ENCODE measurements around the gene VARS2. TPM values are rescaled to one million over a fixed set of nuclear protein-coding genes. Genes with fewer than 3 reads are reported as not detected.
"Not testable (repeated sequence)": the region's sequence is repeated elsewhere in the genome, so short reads cannot be mapped to it uniquely, and the experiment has no call there.

VARS2 gene
- total and polyA plus RNA-seq, 7 experiments from 2014 or later: 17.1 to 47.3 (median 22.7) TPM

GRCh38 chr6:30910473-30910872, 3.6 kb upstream of the VARS2 start:
- Mint-ChIP-seq H3K4me3 (peak overlapping the region in 3 of 10 donors; percentile 19 to 61 (median 57)), H3K4me1 (peaks cover 26 to 54% (median 39%) of the 10 kb centered on the region in 7 donors), H3K36me3 (peaks cover 0 to 20% (median 10%) of the 10 kb centered on the region in 5 donors)
- H3K27ac ChIP-seq (ENCODE audit: low read depth, low read length); H3K9me3 Mint-ChIP-seq; intact Hi-C loops (cut with micrococcal nuclease); H3K9me3 ChIP-seq (ENCODE audit: control insufficient read depth in 2 of 3, low read length in 3 of 3); ATAC-seq; DNase-seq; H3K27me3 Mint-ChIP-seq; H3K4me3 ChIP-seq (ENCODE audit: low read length); H3K27me3 ChIP-seq (ENCODE audit: control insufficient read depth in 2 of 2, insufficient read depth in 2 of 2, low read length in 2 of 2); H3K27ac Mint-ChIP-seq: not testable (repeated sequence)
- ChIA-PET CTCF (interaction anchor here (0.6 to 1.6 kb wide), 2 partner anchors 25 to 101 kb away, joined by 3 to 5 read pairs; no protein-coding TSS in a partner anchor), POLR2A (interaction anchor here (0.7 kb wide), 1 partner anchor 26 kb away, joined by 3 read pairs; the partner anchor contains the start of gene DDR1)
- H3K4me1 ChIP-seq (ENCODE audit: control insufficient read depth in 2 of 2, insufficient read depth in 2 of 2, low read length in 2 of 2): peaks cover 20 to 25% of the 10 kb centered on the region in 2 donors
- H3K36me3 ChIP-seq (ENCODE audit: control insufficient read depth in 2 of 3, insufficient read depth in 3 of 3, low read length in 3 of 3): peaks cover 0 to 15% (median 0%) of the 10 kb centered on the region in 3 experiments

- no peak for DNase-seq
- Histone ChIP-seq H3K9me3 (ENCODE audit: control insufficient read depth in 2 of 3, low read length in 3 of 3) (no peaks in the 10 kb centered on the region), H3K36me3 (ENCODE audit: control insufficient read depth in 2 of 3, insufficient read depth in 3 of 3, low read length in 3 of 3) (peaks cover 0 to 30% (median 0%) of the 10 kb centered on the region in 3 experiments), H3K27ac (ENCODE audit: low read depth, low read length) (peak overlapping the region; percentile 78), H3K27me3 (ENCODE audit: control insufficient read depth in 2 of 2, insufficient read depth in 2 of 2, low read length in 2 of 2) (no peaks in the 10 kb centered on the region), H3K4me3 (ENCODE audit: low read length) (peak overlapping the region; percentile 64), H3K4me1 (ENCODE audit: control insufficient read depth in 2 of 2, insufficient read depth in 2 of 2, low read length in 2 of 2) (peaks cover 20 to 25% of the 10 kb centered on the region in 2 donors)
- H3K4me3 Mint-ChIP-seq: peak overlapping the region; percentile 87 to 96 (median 92)
- H3K9me3 Mint-ChIP-seq: no peaks in the 10 kb centered on the region
- H3K36me3 Mint-ChIP-seq: peaks cover 0 to 31% (median 13%) of the 10 kb centered on the region in 5 donors
- ChIA-PET CTCF (interaction anchor here (0.5 to 4.1 kb wide), 9 partner anchors 9 to 835 kb away, joined by 3 to 28 read pairs (median 4); no protein-coding TSS in a partner anchor), POLR2A (interaction anchor here (1.2 to 2.0 kb wide), 6 partner anchors 23 to 181 kb away, joined by 3 to 9 read pairs (median 5); no protein-coding TSS in a partner anchor)
- ATAC-seq: no peak
- intact Hi-C loops (cut with micrococcal nuclease): no loop called here
- H3K27ac Mint-ChIP-seq: peak overlapping the region in 8 of 9 donors; percentile 39 to 88 (median 76)
- H3K27me3 Mint-ChIP-seq: no peaks in the 10 kb centered on the region
- H3K4me1 Mint-ChIP-seq: peaks cover 34 to 64% (median 52%) of the 10 kb centered on the region in 7 donors
Observed at GRCh38 chr6:30912746-30913520, 1.1 kb upstream of the VARS2 start.

GRCh38 chr6:30913721-30914075, 340 bp upstream of the VARS2 start:
- Histone ChIP-seq H3K27ac (ENCODE audit: low read depth, low read length) (peak overlapping the region; percentile 78), H3K36me3 (ENCODE audit: control insufficient read depth in 2 of 3, insufficient read depth in 3 of 3, low read length in 3 of 3) (peaks cover 0 to 36% (median 0%) of the 10 kb centered on the region in 3 experiments), H3K4me3 (ENCODE audit: low read length) (peak overlapping the region; percentile 64), H3K4me1 (ENCODE audit: control insufficient read depth in 2 of 2, insufficient read depth in 2 of 2, low read length in 2 of 2) (peaks cover 18 to 21% of the 10 kb centered on the region in 2 donors), H3K9me3 (ENCODE audit: control insufficient read depth in 2 of 3, low read length in 3 of 3) (no peaks in the 10 kb centered on the region), H3K27me3 (ENCODE audit: control insufficient read depth in 2 of 2, insufficient read depth in 2 of 2, low read length in 2 of 2) (no peaks in the 10 kb centered on the region)
- ChIA-PET POLR2A (interaction anchor here (0.7 to 2.0 kb wide), 8 partner anchors 10 to 419 kb away, joined by 3 to 9 read pairs (median 4); no protein-coding TSS in a partner anchor), CTCF (interaction anchor here (0.5 to 4.1 kb wide), 12 partner anchors 10 to 279 kb away, joined by 3 to 28 read pairs (median 3); no protein-coding TSS in a partner anchor)
- H3K4me1 Mint-ChIP-seq: peaks cover 26 to 57% (median 46%) of the 10 kb centered on the region in 7 donors
- intact Hi-C loops (cut with micrococcal nuclease): loop anchor here (1.0 to 2.0 kb wide), 4 partner anchors 27 to 245 kb away; partner anchors contain the start of genes DDR1 (in 1 of the 2) and TCF19 (in 1 of the 2)
- H3K9me3 Mint-ChIP-seq: no peaks in the 10 kb centered on the region
- H3K27me3 Mint-ChIP-seq: no peaks in the 10 kb centered on the region
- ATAC-seq (no peak), DNase-seq (no peak)
- peak overlapping the region in 8 of 9 donors; percentile 39 to 88 (median 76) for H3K27ac Mint-ChIP-seq
- peaks cover 6 to 38% (median 13%) of the 10 kb centered on the region in 5 donors for H3K36me3 Mint-ChIP-seq
- peak overlapping the region; percentile 87 to 96 (median 92) for H3K4me3 Mint-ChIP-seq

GRCh38 chr6:30914854-30915590, 984 bp downstream of the VARS2 start:
- CTCF ChIA-PET: interaction anchor here (0.6 to 4.2 kb wide), 14 partner anchors 36 to 1271 kb away, joined by 3 to 28 read pairs (median 3); partner anchors contain the start of gene PSORS1C1
- H3K36me3 ChIP-seq (ENCODE audit: control insufficient read depth in 2 of 3, insufficient read depth in 3 of 3, low read length in 3 of 3): peaks cover 0 to 47% (median 0%) of the 10 kb centered on the region in 3 experiments
- H3K36me3 Mint-ChIP-seq: peaks cover 12 to 42% (median 13%) of the 10 kb centered on the region in 5 donors

GRCh38 chr6:30915591-30915946, 1.5 kb downstream of the VARS2 start:
- no peak overlapping the region for H3K27ac ChIP-seq (ENCODE audit: low read depth, low read length)
- POLR2A ChIA-PET: interaction anchor here (0.6 to 1.6 kb wide), 4 partner anchors 9 to 172 kb away, joined by 4 to 5 read pairs (median 4); no protein-coding TSS in a partner anchor
- H3K36me3 ChIP-seq (ENCODE audit: control insufficient read depth in 2 of 3, insufficient read depth in 3 of 3, low read length in 3 of 3): peaks cover 0 to 50% (median 5%) of the 10 kb centered on the region in 3 experiments
- ATAC-seq (no peak), DNase-seq (peak in 6 of 9 donors; percentile 8 to 45 (median 35))
- CTCF ChIA-PET: interaction anchor here (0.6 to 4.2 kb wide), 14 partner anchors 37 to 1271 kb away, joined by 3 to 28 read pairs (median 3); partner anchors contain the start of gene PSORS1C1
- Mint-ChIP-seq H3K9me3 (no peaks in the 10 kb centered on the region), H3K4me3 (peak overlapping the region; percentile 87 to 96 (median 92)), H3K36me3 (peaks cover 12 to 47% (median 13%) of the 10 kb centered on the region in 5 donors), H3K4me1 (peaks cover 22 to 45% (median 36%) of the 10 kb centered on the region in 7 donors), H3K27me3 (no peaks in the 10 kb centered on the region), H3K27ac (peak overlapping the region in 8 of 9 donors; percentile 54 to 89 (median 86))
- intact Hi-C loops (cut with micrococcal nuclease): loop anchor here (1.0 to 2.0 kb wide), 10 partner anchors 31 to 243 kb away; partner anchors contain the start of genes DDR1 (in 1 of the 2) and TCF19 (in 1 of the 2)
- peaks cover 13 to 17% of the 10 kb centered on the region in 2 donors for H3K4me1 ChIP-seq (ENCODE audit: control insufficient read depth in 2 of 2, insufficient read depth in 2 of 2, low read length in 2 of 2)
- no peaks in the 10 kb centered on the region for H3K27me3 ChIP-seq (ENCODE audit: control insufficient read depth in 2 of 2, insufficient read depth in 2 of 2, low read length in 2 of 2)
- no peak overlapping the region for H3K4me3 ChIP-seq (ENCODE audit: low read length)
- H3K9me3 ChIP-seq (ENCODE audit: control insufficient read depth in 2 of 3, low read length in 3 of 3): no peaks in the 10 kb centered on the region

More at GRCh38 chr6:30914854-30915590, 984 bp downstream of the VARS2 start:
- peak overlapping the region; percentile 81 to 93 (median 89) for H3K27ac Mint-ChIP-seq
- H3K9me3 Mint-ChIP-seq: no peaks in the 10 kb centered on the region
- intact Hi-C loops (cut with micrococcal nuclease): loop anchor here (1.0 to 2.0 kb wide), 11 partner anchors 29 to 244 kb away; partner anchors contain the start of genes DDR1 (in 1 of the 2) and TCF19 (in 1 of the 2)
- peaks cover 22 to 45% (median 36%) of the 10 kb centered on the region in 7 donors for H3K4me1 Mint-ChIP-seq
- POLR2A ChIA-PET: interaction anchor here (0.8 to 1.6 kb wide), 3 partner anchors 8 to 172 kb away, joined by 4 to 5 read pairs (median 5); no protein-coding TSS in a partner anchor
- H3K4me3 Mint-ChIP-seq: peak overlapping the region; percentile 87 to 96 (median 92)
- H3K4me1 ChIP-seq (ENCODE audit: control insufficient read depth in 2 of 2, insufficient read depth in 2 of 2, low read length in 2 of 2): peaks cover 13 to 17% of the 10 kb centered on the region in 2 donors
- H3K4me3 ChIP-seq (ENCODE audit: low read length): peak overlapping the region; percentile 64
- no peaks in the 10 kb centered on the region for H3K9me3 ChIP-seq (ENCODE audit: control insufficient read depth in 2 of 3, low read length in 3 of 3)
- H3K27ac ChIP-seq (ENCODE audit: low read depth, low read length): peak overlapping the region; percentile 78
- H3K27me3 Mint-ChIP-seq: no peaks in the 10 kb centered on the region
- no peaks in the 10 kb centered on the region for H3K27me3 ChIP-seq (ENCODE audit: control insufficient read depth in 2 of 2, insufficient read depth in 2 of 2, low read length in 2 of 2)
- ATAC-seq: no peak
- peak in 4 of 9 donors; percentile 1 to 7 (median 2) for DNase-seq

All from naive thymus-derived CD4-positive, alpha-beta T cell (primary cell).